Gastroesophageal sphincter (tissue), 3 donors: ENCODE data around the gene SMARCC1.

Source experiments
- CTCF ChIP-seq, 4 experiments: fragments of 200-600 bp in 2 of 4; fragments of 450-650 bp in 2 of 4; sonication (generic) in 1 of 4; IDR thresholded peaks; one replicate each; pipeline ENCODE4 v1.5.1; 2017 to 2019; ENCODE audit warnings: antibody characterized with exemption in 4 of 4, mild to moderate bottlenecking in 2 of 4, moderate library complexity in 2 of 4
- EP300 ChIP-seq: sonication (generic); formaldehyde crosslinking; IDR thresholded peaks from one replicate; pipeline ENCODE4 v1.6.1; 2017; ENCODE audit warnings: antibody characterized with exemption, mild to moderate bottlenecking
- POLR2A ChIP-seq, 2 donors: fragments of 450-650 bp; IDR thresholded peaks; one replicate each; pipeline ENCODE4 v1.6.1; 2017; ENCODE audit warnings: antibody characterized with exemption in 2 of 2, mild to moderate bottlenecking in 2 of 2, moderate library complexity in 1 of 2

DNA sequence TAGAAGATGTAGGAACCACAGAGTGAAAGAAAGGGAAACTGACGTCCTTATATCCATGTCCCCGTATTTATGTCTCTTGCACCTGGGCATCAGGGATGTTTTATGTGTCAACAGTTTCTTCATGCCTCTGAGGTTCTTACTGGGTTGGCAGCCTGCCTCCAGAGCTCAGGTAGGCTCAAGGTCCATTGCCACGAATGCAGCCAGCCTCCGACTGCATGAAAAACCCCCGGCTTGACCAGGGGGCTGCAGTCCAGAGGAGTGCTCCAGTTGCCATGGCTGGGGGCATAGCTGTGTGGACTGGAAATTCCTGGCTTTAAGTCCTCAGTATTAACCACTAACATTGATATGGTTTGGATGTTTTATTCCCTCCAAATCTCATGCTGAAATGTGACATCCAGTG is 200.3 kb downstream of the SMARCC1 start:
- TF ChIP-seq CTCF (IDR thresholded peaks at IDR 0.05) (no peak), POLR2A (IDR thresholded peaks at IDR 0.05) (no peak), EP300 (no peak)
